Mucosa of rectum (tissue), 2 donors: ENCODE results near the gene TEX2.
A peak's percentile ranks its signal among the peaks of the same experiment; 100 is the strongest.
"Not testable (repeated sequence)": the region's sequence is repeated elsewhere in the genome, so short reads cannot be mapped to it uniquely, and the experiment has no call there.

ENCODE experiments used
- H3K27ac ChIP-seq, 2 donors: one replicate each; pipeline ENCODE4 v1.7.0; 2013; ENCODE audit warnings: inconsistent platforms in 2 of 2, low read depth in 2 of 2, low read length in 2 of 2
- H3K27me3 ChIP-seq, 2 donors: one replicate each; pipeline ENCODE4 v1.7.0; 2013; ENCODE audit warnings: low read length in 2 of 2; ENCODE audit not compliant: control insufficient read depth in 2 of 2, insufficient read depth in 2 of 2
- H3K36me3 ChIP-seq, 2 donors: one replicate each; pipeline ENCODE4 v1.7.0; 2013; ENCODE audit warnings: low read length in 2 of 2; ENCODE audit not compliant: control insufficient read depth in 2 of 2, insufficient read depth in 2 of 2
- H3K4me1 ChIP-seq, 2 donors: one replicate each; pipeline ENCODE4 v1.7.0; 2013; ENCODE audit warnings: low read length in 2 of 2, mild to moderate bottlenecking in 1 of 2; ENCODE audit not compliant: control insufficient read depth in 2 of 2, insufficient read depth in 2 of 2
- H3K4me3 ChIP-seq, 2 donors: one replicate each; pipeline ENCODE4 v1.7.0; 2013; ENCODE audit warnings: low read length in 2 of 2
- H3K9ac ChIP-seq, 2 donors: one replicate each; pipeline ENCODE4 v1.7.0; 2013; ENCODE audit warnings: low read length in 2 of 2, low read depth in 1 of 2, mild to moderate bottlenecking in 1 of 2
- H3K9me3 ChIP-seq, 2 donors: one replicate each; pipeline ENCODE4 v1.7.0; 2013; ENCODE audit warnings: low read length in 2 of 2; ENCODE audit not compliant: control insufficient read depth in 2 of 2
- donor health status: healthy.
- donor health status: Normal muscosa, but diverticular disease.

The TEX2 gene

DNA sequence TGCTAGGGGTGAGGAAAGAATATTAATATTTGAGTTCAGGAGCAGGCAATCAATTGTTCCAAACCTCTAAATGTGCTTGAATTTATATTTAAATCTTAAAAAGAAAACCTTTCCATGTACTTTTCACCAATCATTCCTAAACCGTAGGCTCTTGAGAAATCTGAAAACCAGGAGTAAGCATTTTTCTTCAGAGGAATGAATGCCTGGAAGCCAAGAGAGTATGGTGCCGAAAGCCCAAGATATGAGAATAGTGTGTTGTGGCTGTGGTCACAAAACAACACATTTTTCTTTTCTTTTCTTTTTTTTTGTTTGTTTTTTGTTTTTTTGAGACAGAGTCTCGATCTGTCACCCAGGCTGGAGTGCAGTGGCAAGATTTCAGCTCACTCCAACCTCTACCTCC, 37.6 kb downstream of the TEX2 start:
- no peak overlapping the region for H3K9ac ChIP-seq
- no peak overlapping the region for H3K27ac ChIP-seq
- no peaks in the 10 kb centered on the region for H3K36me3 ChIP-seq
- no peak overlapping the region for H3K4me3 ChIP-seq
- H3K27me3 ChIP-seq, result no peaks in the 10 kb centered on the region
- no peaks in the 10 kb centered on the region for H3K4me1 ChIP-seq
- no peaks in the 10 kb centered on the region for H3K9me3 ChIP-seq

DNA sequence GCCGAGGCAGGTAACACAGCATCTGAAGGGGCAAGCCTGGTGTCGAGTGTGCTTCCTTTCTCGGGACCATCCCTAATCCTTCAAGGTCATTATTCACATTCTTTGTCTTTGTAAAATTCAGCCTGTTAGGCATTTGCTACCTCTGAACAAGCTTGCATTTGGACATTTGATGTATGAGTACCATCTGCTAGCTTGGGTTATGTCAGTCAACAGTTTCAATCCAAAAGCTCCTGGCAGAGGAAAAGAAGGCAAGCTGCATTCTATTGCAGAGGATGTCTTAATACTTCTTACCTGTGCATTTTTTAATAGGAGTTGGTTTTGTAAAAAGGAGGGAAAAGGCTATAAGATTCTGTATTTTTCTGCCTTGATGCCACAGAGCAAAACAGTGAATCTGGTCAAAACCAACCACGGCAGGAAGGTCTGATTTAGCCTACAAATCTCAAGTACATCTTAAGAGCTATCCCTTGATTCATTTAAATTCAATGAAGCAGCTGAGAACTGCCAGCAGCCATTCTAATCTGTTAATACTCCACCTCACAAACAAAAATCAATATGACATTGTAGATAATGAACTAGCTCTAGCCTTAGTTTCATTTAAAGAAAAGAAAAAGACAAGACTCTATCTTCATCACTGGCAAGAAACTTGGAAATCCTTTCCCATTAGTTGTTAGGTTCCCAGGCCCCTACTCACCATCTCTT, 39.0 kb downstream of the TEX2 start:
- no peak overlapping the region for H3K9ac ChIP-seq
- H3K27me3 ChIP-seq, result no peaks in the 10 kb centered on the region
- H3K36me3 ChIP-seq, result no peaks in the 10 kb centered on the region
- H3K4me3 ChIP-seq, result no peak overlapping the region
- no peaks in the 10 kb centered on the region for H3K9me3 ChIP-seq
- no peaks in the 10 kb centered on the region for H3K4me1 ChIP-seq
- no peak overlapping the region for H3K27ac ChIP-seq

DNA sequence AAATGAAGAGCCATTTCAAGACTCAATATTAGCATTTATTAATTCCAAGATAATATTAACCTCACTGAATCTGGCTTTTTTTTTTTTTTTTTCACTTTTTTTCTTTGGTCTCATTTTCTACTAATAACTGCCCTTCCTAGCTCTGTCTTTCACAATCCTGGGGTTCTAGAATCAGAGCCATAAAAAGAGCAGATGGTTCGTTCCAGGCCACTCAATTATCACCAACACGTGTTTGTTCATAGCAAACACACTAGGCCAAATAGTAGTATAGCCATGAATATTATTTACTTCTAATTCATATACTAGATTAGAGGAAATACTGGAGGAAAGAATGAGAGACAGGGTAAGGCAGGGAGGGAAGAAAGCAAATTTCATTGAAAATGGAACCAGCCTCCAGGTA, 39.8 kb downstream of the TEX2 start:
- no peaks in the 10 kb centered on the region for H3K9me3 ChIP-seq
- no peak overlapping the region for H3K4me3 ChIP-seq
- no peaks in the 10 kb centered on the region for H3K27me3 ChIP-seq
- H3K9ac ChIP-seq, result no peak overlapping the region
- no peaks in the 10 kb centered on the region for H3K4me1 ChIP-seq
- H3K36me3 ChIP-seq, result no peaks in the 10 kb centered on the region
- H3K27ac ChIP-seq, result no peak overlapping the region

DNA sequence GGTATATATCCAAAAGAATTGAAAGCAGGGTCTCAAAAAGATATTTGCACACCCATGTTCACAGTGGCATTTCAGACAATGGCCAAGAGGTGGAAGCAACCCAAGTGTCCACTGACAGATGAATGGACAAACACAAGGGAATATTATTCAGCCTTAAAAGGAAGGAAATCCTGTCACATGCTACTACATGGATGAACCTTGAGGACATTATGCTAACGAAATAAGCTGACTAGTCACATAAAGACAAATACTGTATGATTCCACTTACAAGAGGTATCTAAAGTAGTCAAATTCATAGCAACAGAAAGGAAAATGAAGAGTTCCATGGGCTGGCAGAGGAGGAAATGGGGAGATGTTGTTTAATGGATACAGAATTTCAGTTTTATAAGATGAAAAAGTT, 41.4 kb downstream of the TEX2 start:
- H3K4me3 ChIP-seq, result no peak overlapping the region
- H3K9me3 ChIP-seq, result no peaks in the 10 kb centered on the region
- no peaks in the 10 kb centered on the region for H3K27me3 ChIP-seq
- H3K27ac ChIP-seq, result no peak overlapping the region
- H3K9ac ChIP-seq, result no peak overlapping the region
- H3K4me1 ChIP-seq, result peaks cover 10 to 14% of the 10 kb centered on the region in 2 donors
- no peaks in the 10 kb centered on the region for H3K36me3 ChIP-seq

DNA sequence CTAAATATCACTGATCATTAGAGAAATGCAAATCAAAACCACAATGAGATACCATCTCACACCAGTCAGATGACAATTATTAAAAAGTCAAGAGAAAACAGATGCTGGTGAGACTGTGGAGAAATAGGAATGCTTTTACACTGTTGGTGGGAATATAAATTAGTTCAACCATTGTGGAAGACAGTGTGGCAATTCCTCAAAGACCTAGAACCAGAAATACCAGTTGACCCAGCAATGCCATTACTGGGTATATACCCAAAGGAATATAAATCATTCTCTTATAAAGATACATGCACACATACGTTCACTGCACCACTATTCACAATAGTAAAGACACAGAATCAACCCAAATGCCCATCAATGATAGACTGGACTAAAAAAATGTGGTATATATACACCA, 42.5 kb downstream of the TEX2 start:
- not testable (repeated sequence) for H3K36me3 ChIP-seq, H3K9me3 ChIP-seq, H3K4me3 ChIP-seq, H3K27ac ChIP-seq, H3K9ac ChIP-seq, H3K27me3 ChIP-seq
- H3K4me1 ChIP-seq, result peaks cover 16 to 17% of the 10 kb centered on the region in 2 donors

DNA sequence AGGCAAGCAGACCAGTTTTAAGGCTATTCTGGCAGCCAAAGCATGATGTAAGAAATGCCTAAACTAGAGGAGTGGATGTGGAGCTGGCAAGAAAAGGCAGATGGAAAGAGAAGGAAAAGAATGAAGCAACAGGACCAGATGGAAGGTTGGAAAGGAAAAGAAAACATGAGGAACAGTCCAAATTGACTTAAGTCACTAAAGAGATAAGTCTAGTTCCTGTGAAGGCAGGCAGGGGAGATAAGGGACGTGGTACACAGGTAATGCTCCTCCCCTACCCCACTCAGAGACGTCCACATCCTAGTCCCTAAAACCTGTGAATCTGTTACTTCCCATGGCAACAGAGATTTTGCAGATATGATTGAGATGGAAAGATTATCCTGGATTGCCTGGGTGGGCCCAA, 43.5 kb downstream of the TEX2 start:
- Histone ChIP-seq H3K27me3 (no peaks in the 10 kb centered on the region), H3K9me3 (no peaks in the 10 kb centered on the region), H3K9ac (no peak overlapping the region), H3K36me3 (no peaks in the 10 kb centered on the region), H3K27ac (no peak overlapping the region), H3K4me1 (peaks cover 26% of the 10 kb centered on the region in 2 donors), H3K4me3 (no peak overlapping the region)

DNA sequence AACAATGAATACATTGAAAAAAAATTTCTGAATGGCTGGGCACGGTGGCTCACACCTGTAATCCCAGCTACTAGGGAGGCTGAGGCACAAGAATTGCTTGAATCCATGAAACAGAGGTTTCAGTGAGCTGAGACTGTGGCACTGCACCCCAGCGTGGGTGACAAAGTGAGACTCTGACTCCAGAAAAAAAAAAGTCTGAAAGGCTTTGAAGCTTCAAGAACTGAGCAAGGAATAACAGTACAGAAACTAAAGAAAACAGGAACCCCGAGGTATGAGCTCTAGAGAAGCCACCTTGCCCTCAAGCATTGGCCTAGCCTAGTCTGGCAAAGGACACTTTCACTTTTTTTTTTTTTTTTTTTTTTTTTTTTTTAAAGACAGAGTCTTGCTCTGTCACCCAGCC, 45.0 kb downstream of the TEX2 start:
- no peaks in the 10 kb centered on the region for H3K27me3 ChIP-seq
- H3K9me3 ChIP-seq, result no peaks in the 10 kb centered on the region
- no peak overlapping the region for H3K4me3 ChIP-seq
- H3K36me3 ChIP-seq, result peaks cover 8 to 9% of the 10 kb centered on the region in 2 donors
- H3K27ac ChIP-seq, result no peak overlapping the region
- H3K4me1 ChIP-seq, result peaks cover 30 to 34% of the 10 kb centered on the region in 2 donors
- H3K9ac ChIP-seq, result no peak overlapping the region

DNA sequence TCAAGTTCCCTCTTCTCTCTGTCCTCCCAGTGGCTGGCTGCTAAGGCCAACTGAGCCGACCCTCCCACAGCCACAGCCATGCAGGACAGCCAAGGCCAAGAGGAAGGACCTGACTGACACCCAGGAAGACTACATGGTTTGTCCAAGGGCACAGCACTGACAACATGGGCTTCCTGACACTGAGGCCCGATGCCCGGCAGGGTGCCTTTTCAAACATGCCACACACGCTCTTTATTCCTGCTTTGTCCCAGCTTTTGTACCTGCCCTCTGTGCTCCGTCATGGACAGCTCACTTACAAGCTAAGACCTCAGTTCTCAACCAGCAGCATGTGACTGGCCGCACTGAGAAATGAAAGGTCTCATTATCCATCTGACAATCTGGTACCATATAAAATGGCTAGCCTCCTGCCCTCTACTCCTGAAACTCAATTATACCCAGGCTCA, 45.8 kb downstream of the TEX2 start:
- Histone ChIP-seq H3K9ac (no peak overlapping the region), H3K27me3 (no peaks in the 10 kb centered on the region), H3K9me3 (no peaks in the 10 kb centered on the region), H3K4me1 (peaks cover 30 to 34% of the 10 kb centered on the region in 2 donors), H3K4me3 (no peak overlapping the region), H3K36me3 (peaks cover 8 to 16% of the 10 kb centered on the region in 2 donors), H3K27ac (peak overlapping the region; percentile 72 to 79)

DNA sequence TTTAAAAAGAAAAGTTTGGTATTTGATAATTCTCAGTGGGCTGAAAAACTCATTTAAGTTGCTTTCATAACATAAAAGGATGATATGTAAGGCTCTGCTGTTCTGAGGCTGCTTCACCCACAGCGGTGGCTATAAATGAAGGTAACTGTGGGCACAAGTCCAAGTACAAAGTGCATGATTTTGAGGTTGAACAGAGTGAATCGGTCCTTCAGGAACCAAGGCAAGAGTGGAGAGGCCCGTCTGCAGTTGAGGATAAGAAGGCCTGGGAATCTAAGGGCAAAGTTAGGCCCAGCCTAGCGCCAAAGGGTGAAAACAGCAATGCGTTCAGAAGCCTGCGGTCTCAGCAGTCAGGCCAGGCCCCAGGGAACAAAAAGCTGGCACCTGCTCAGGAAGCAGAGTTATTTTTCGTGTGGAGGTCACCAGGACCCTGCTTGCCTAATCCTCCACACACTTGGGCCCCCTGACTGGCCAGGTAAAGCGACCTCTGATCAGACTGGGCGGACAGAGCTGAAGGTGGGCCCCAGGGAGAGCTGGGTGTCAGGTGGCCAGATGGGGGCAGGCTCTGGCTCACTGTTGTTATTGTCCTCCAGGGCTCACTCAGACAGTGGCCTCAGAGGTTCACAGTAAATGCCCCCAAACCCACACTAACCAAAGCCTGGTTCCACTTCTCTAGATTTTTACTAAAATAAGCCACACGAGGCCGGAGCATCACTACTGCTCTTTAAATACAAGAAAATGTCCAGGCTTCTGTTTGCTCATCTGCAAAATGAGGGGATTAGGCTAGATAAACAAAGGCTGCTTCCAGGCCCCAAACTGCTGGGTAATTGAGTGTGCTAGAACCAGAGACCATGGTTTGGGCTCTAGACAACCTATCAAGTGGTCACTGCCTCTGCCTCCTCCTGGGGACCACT, 46.5 kb downstream of the TEX2 start:
- Histone ChIP-seq H3K9me3 (no peaks in the 10 kb centered on the region), H3K27ac (peak overlapping the region; percentile 72 to 79), H3K4me1 (peaks cover 30 to 34% of the 10 kb centered on the region in 2 donors), H3K36me3 (peaks cover 10 to 22% of the 10 kb centered on the region in 2 donors), H3K27me3 (no peaks in the 10 kb centered on the region), H3K9ac (peak overlapping the region; percentile 17 to 56), H3K4me3 (no peak overlapping the region)

DNA sequence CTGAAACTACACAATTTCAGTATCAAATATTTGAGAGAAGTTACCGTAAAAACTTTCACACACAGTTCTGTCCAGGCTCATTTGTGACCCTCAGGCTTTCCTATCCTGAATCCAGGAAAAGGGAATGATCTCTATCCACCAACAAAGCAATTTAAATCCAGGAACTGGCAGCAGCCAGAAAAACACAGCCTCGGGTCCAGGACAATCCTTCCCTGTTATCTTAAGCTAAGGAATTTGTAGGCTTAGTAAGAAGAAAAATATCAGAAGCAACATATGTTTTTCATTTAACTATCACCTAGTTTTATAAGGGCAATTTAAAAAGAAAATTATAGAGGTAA, 47.1 kb downstream of the TEX2 start:
- Histone ChIP-seq H3K9me3 (no peaks in the 10 kb centered on the region), H3K4me1 (peaks cover 30 to 34% of the 10 kb centered on the region in 2 donors), H3K4me3 (no peak overlapping the region), H3K27ac (peak overlapping the region; percentile 13 to 72), H3K27me3 (no peaks in the 10 kb centered on the region), H3K9ac (no peak overlapping the region), H3K36me3 (peaks cover 10 to 22% of the 10 kb centered on the region in 2 donors)
